Measurements from ENCODE around the gene BATF2. TPM values are rescaled to one million over a fixed set of nuclear protein-coding genes. Genes with fewer than 3 reads are reported as not detected.

The BATF2 gene
- total and polyA plus RNA-seq, 11 donors, result 0.87 to 33.4 (median 1.6) TPM

- H3K27ac ChIP-seq, result peak overlapping the region in 2 of 12 donors; percentile 19 to 58
Measured at GRCh38 chr11:65043881-65044501, 47.2 kb upstream of the BATF2 start.

GRCh38 chr11:65042891-65043290, 46.1 kb upstream of the BATF2 start:
- peaks cover 0 to 52% (median 20%) of the 10 kb centered on the region in 12 donors for H3K4me1 ChIP-seq
- H3K9me3 ChIP-seq, result no peaks in the 10 kb centered on the region
- H3K36me3 ChIP-seq, result peaks cover 0 to 27% (median 18%) of the 10 kb centered on the region in 9 donors
- no peak overlapping the region for H3K4me3 ChIP-seq
- no peak for TF ChIP-seq POLR2A (IDR thresholded peaks at IDR 0.05)
- TF ChIP-seq, protein P1, sequence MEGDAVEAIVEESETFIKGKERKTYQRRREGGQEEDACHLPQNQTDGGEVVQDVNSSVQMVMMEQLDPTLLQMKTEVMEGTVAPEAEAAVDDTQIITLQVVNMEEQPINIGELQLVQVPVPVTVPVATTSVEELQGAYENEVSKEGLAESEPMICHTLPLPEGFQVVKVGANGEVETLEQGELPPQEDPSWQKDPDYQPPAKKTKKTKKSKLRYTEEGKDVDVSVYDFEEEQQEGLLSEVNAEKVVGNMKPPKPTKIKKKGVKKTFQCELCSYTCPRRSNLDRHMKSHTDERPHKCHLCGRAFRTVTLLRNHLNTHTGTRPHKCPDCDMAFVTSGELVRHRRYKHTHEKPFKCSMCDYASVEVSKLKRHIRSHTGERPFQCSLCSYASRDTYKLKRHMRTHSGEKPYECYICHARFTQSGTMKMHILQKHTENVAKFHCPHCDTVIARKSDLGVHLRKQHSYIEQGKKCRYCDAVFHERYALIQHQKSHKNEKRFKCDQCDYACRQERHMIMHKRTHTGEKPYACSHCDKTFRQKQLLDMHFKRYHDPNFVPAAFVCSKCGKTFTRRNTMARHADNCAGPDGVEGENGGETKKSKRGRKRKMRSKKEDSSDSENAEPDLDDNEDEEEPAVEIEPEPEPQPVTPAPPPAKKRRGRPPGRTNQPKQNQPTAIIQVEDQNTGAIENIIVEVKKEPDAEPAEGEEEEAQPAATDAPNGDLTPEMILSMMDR (IDR thresholded peaks at IDR 0.05), result no peak
- H3K27ac ChIP-seq, result no peak overlapping the region
- no peaks in the 10 kb centered on the region for H3K27me3 ChIP-seq
- intact Hi-C loops (cut with DNase I), result loop anchor here in 5 of 10 donors (5.0 kb wide), 2 partner anchors 39 to 54 kb away; partner anchors contain the start of genes CDCA5 (in 4 of the 5), ZFPL1 (in 4 of the 5) and VPS51 (in 1 of the 5)
- DNase-seq (no peak), ATAC-seq (no peak)
- 83 to 86% (median 85%) methylated on average over 6 of the region's 6 CpGs for WGBS, 4 donors

More at GRCh38 chr11:65043881-65044501, 47.2 kb upstream of the BATF2 start:
- TF ChIP-seq, protein P1 (IDR thresholded peaks at IDR 0.05), result no peak
- TF ChIP-seq POLR2A (IDR thresholded peaks at IDR 0.05), result no peak
- H3K4me3 ChIP-seq, result no peak overlapping the region
- DNase-seq (peak in 4 of 5 donors; percentile 48 to 67 (median 51)), ATAC-seq (peak in 2 of 4 donors; percentile 9 to 25)
- H3K9me3 ChIP-seq, result no peaks in the 10 kb centered on the region
- H3K27me3 ChIP-seq, result no peaks in the 10 kb centered on the region
- WGBS, 4 donors, result 86 to 87% (median 86%) methylated on average over 22 to 23 of the region's 23 CpGs
- peaks cover 0 to 57% (median 22%) of the 10 kb centered on the region in 12 donors for H3K4me1 ChIP-seq
- intact Hi-C loops (cut with DNase I), result loop anchor here in 5 of 10 donors (5.0 kb wide), 2 partner anchors 38 to 53 kb away; partner anchors contain the start of genes CDCA5 (in 4 of the 5), ZFPL1 (in 4 of the 5) and VPS51 (in 1 of the 5)
- H3K36me3 ChIP-seq, result peaks cover 0 to 18% (median 11%) of the 10 kb centered on the region in 9 donors

- Histone ChIP-seq H3K27ac (peak within 1 kb of the TSS; percentile 86 to 98 (median 94)), H3K4me1 (peaks cover 0 to 37% (median 16%) of the 10 kb centered on the region in 12 donors), H3K4me3 (peak within 1 kb of the TSS; percentile 63 to 92 (median 78)), H3K36me3 (peaks cover 0 to 43% (median 32%) of the 10 kb centered on the region in 9 donors), H3K9me3 (no peaks in the 10 kb centered on the region), H3K27me3 (no peaks in the 10 kb centered on the region)
- DNase-seq, result peak; percentile 89 to 94 (median 93)
- WGBS, 4 donors, result 0 to 1% (median 1%) methylated on average over 20 to 91 of the region's 91 CpGs
- intact Hi-C loops (cut with DNase I), result loop anchor here in 6 of 10 donors (1.0 to 5.0 kb wide), 5 partner anchors 14 to 70 kb away; partner anchors contain the start of genes CDCA5 (in 5 of the 6), ZFPL1 (in 5 of the 6), SNX15 (in 1 of the 6) and TM7SF2 (in 1 of the 6)
- peak; percentile 91 to 97 (median 96) for ATAC-seq
- TF ChIP-seq, protein P1 (IDR thresholded peaks at IDR 0.05), result no peak
- TF ChIP-seq POLR2A (IDR thresholded peaks at IDR 0.05), result peak in 1 of 2 donors; percentile 55
Measured at GRCh38 chr11:65040847-65041622, 44.3 kb upstream of the BATF2 start, which contains the start of gene SAC3D1. Gene SAC3D1, plus strand, starts transcription at chr11:65041210. Its CDS starts 83 bp downstream, at chr11:65041293.
